CD4-positive, alpha-beta T cell treated with Interleukin-10 for 1 hour (primary cell): ENCODE data around the gene MFSD12.

Experiments used
- DNase-seq: peaks from one replicate; pipeline ENCODE4 v3.0.0-alpha.2; 2020

MFSD12 gene

GRCh38 chr19:3555653-3556422 lies 1.5 kb downstream of the MFSD12 start:
- DNase-seq, result no peak

GRCh38 chr19:3554254-3555083 lies 2.9 kb downstream of the MFSD12 start:
- DNase-seq, result peak; percentile 66

- DNase-seq, result no peak
Observed at GRCh38 chr19:3551792-3552095, 5.6 kb downstream of the MFSD12 start.

- no peak for DNase-seq
Observed at GRCh38 chr19:3550947-3551791, 6.2 kb downstream of the MFSD12 start.

GRCh38 chr19:3549816-3550215 lies 7.6 kb downstream of the MFSD12 start:
- DNase-seq, result no peak

- no peak for DNase-seq
Observed at GRCh38 chr19:3548606-3549005, 8.8 kb downstream of the MFSD12 start.

GRCh38 chr19:3547767-3548282 lies 9.6 kb downstream of the MFSD12 start:
- no peak for DNase-seq

GRCh38 chr19:3547301-3547731 lies 10.1 kb downstream of the MFSD12 start:
- DNase-seq, result peak; percentile 32

- no peak for DNase-seq
Observed at GRCh38 chr19:3546119-3546518, 11.3 kb downstream of the MFSD12 start.

GRCh38 chr19:3545669-3546034 lies 11.7 kb downstream of the MFSD12 start:
- no peak for DNase-seq

- peak; percentile 79 for DNase-seq
Observed at GRCh38 chr19:3544742-3545668, 12.4 kb downstream of the MFSD12 start.

- no peak for DNase-seq
Observed at GRCh38 chr19:3544058-3544376, 13.4 kb downstream of the MFSD12 start.

- DNase-seq, result no peak
Observed at GRCh38 chr19:3543150-3544057, 14.0 kb downstream of the MFSD12 start.

GRCh38 chr19:3539756-3540118 lies 17.6 kb downstream of the MFSD12 start:
- DNase-seq, result no peak

- no peak for DNase-seq
Observed at GRCh38 chr19:3538965-3539755, 18.2 kb downstream of the MFSD12 start, which contains the start of gene TEKTIP1. Gene TEKTIP1, plus strand, starts transcription at chr19:3539174. Its CDS starts 4 bp downstream, at chr19:3539178.

- no peak for DNase-seq
Observed at GRCh38 chr19:3538258-3538929, 19.0 kb downstream of the MFSD12 start.

GRCh38 chr19:3537438-3538240 lies 19.7 kb downstream of the MFSD12 start:
- no peak for DNase-seq

GRCh38 chr19:3537101-3537437 lies 20.3 kb downstream of the MFSD12 start:
- no peak for DNase-seq
